Tracheal epithelial cell (primary cell): Measurements from ENCODE around the gene RIN1. TPM values are rescaled to one million over a fixed set of nuclear protein-coding genes. Genes with fewer than 3 reads are reported as not detected.

ENCODE experiments used
- total RNA-seq: library from RNA; depleted of rRNA; stranded (reverse); fragments of >200 nt; gene quantifications from 2 replicates; pipeline ENCODE4 v1.2.1, GENCODE V29; 2014

RIN1 gene
- total RNA-seq = 33.3 and 64.2 TPM in 2 replicates

DNA sequence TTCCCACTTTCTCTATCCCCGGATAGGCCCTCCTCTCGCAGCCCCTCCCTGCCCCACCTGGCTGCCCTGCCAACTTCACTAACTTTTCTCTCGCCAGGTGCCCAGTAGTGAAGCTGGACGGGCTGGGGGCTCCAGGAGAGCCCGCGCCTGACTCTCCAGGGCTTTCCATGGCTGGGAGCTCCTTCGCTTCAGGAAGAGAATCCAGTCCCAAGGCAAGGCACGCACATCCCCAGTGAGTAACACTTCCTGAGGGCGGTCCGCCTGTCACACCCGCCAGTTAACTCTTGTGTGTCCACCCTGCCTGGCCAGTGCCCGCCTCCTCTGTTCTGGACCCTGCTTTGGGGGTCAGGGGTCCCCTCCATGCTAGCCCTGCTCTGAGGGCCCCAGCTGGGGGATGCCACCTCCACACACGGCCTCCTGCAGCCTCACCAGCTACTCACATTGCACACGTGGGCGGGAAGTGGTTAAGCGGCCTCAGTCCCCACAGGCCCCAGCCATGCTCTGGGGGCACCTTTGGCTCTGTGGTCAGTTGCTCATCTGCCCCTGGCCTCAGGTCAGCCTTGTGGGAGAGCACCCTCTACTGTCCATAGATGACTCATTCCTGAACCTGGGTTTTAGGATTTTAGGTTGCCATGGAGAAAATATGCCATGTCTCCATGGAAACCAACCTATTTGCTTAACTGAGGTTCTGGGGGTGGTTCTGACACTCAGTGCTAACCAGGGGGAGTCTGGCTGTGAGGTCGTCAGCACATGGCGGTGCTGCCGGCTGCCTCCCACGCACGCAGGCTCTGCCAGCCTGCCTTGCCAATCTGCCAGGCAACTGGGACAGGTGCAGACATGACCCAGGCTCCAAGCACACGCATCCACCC, at the start of gene RIN1:
TSS of gene RIN1 (minus strand) at position 201 of the 869 bp plus-strand sequence. CDS start at position 169, 32 bp downstream.

GRCh38 chr11:66371627-66372415, 35.6 kb upstream of the RIN1 start, which contains the start of gene SLC29A2:
Gene SLC29A2, minus strand, starts transcription at chr11:66371760. Its CDS starts 169 bp downstream, at chr11:66371591.

GRCh38 chr11:66347425-66348276, 11.4 kb upstream of the RIN1 start, which contains the start of gene B4GAT1:
Gene B4GAT1, minus strand, starts transcription at chr11:66347629. Its CDS starts 84 bp downstream, at chr11:66347545.

DNA sequence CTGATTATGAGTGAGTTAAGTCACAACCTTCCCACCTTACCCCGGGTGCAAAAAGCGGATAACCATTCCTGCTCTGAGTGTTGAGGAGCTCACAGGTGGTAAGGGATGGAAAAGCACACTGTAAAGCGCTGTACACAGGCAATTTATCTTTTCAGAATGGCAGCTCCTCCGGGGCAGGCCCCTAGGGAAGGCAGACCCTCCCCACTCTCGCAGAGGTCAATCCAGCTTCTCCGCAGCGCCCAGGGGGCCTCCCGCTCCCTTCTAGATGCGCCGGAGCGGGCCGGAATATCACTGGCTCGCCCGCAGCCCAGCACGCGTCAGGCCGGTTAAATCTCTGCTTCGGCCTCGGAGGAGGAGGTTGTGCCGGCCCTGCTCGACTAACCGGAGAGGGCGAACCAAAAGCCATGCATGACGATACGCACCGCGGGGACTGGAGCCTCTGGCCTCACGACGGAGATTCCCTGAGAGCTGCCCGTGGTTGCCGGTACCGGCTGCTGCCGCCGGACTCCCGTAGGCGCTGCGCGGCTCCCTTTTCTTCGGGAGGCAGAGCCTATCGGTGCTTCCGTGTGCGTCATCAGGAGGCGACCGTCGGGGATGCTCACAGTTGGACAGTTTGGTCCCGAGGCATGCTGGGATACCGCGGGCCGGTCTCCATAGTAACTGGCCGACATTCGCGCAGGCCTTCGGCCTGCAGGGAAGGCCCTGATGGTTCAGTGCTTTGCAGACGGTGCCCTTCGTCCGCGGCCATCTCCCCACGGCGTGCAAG, 8.5 kb upstream of the RIN1 start, which contains the start of gene BRMS1:
TSS of gene BRMS1 (minus strand) at position 555 of the 766 bp plus-strand sequence. CDS start 2,870 bp downstream, outside the sequence.

GRCh38 chr11:66316849-66317251, 19.4 kb downstream of the RIN1 start, which contains the start of gene CD248:
Gene CD248, minus strand, starts transcription at chr11:66317044. Its CDS starts 17 bp downstream, at chr11:66317027.

DNA sequence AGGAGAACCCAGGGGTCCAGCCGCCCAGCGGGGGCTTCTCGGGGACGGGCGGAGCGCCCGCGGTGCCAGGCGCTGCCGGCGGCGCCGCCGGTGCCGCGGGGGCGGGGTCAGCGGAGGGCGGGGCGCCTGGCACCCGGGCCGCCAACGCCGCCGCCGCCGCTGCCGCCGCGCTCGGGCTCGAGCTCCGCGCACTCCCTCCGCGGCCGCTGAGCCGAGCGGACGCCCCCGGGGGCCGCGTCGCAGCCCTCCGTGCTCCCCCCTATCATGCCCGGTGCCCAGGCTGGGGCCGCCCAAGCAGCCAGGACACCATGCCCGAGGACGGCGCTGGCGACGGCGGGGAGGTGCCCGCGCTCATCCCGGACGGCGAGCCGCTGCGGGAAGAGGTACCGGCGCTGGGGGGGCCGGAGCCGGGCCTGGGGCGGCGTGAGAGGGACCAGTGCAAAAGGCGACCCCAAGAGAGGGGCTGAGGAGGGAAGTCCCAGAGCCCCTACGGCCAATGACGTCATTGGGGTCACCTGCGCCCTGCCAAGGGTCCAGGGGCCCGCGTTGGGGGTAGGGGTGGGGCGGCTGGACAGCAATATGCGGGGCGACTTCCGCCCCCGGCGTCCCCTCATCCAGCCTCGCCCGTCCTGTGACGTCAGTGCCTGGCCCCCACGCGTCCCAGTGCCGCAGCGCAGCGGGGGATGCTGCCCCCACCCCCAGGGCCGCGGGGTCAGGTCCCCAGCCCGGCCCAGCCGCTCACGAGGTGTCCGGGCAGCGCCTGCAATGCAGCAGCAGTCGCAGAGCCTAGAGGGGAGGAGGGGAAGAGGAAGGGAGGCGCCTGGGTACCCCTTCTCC, 44.3 kb downstream of the RIN1 start, which contains the start of gene TMEM151A:
TSS of gene TMEM151A (plus strand) at position 189 of the 837 bp plus-strand sequence. CDS start at position 309, 120 bp downstream.

DNA sequence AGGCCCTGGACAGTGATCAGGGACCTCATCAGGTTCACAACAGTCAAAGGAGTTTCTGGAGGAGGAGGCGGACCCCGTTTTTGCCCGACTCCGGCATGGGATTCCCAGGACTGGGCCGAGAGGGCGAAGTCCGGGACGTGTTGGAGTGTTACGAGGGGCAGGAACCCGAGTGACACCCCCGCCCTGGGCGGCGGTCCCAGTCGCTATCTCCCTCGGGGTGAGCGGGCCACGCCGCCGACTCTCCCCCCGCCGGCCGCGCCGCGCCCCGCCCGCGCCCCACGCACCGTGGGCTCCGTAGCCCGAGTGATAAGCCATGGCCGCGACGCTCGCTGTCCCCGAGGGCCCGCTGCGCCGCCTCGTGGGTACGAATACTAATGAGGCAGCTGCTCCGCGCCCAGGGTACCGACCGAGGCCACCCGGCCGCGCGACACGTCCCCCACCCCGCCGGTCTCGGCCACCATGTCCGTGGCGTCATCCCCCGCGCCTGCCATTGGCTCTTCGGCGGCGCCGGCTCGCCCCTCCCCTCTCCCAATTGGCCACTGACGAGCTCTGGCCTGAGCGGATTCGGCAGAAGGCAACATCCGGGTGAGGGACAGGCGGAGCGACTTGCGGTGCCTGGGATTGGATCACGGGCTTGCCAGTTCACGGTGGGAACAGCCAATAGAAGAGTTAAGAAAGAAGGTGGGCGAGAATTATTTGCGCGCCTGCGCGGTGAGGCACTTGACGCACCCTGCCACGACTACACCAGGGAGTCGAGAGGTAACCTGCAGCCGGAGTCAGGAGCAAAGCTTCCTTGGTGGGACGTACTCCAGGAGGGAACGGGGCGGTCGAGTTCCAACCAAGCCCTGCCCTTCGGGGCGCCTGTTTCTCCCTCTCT, 47.3 kb downstream of the RIN1 start, which contains the start of gene YIF1A:
TSS of gene YIF1A (minus strand) at position 473 of the 877 bp plus-strand sequence. CDS start at position 315, 158 bp downstream.

Other genes with a start within 250 kb of the RIN1 start
- gene KLC2, start 78.7 kb downstream of the RIN1 start, total RNA-seq = 18.5 and 21.2 TPM in 2 replicates
- 59.3 and 68.8 TPM in 2 replicates for gene RAB1B, start 67.8 kb downstream of the RIN1 start, total RNA-seq
- gene CNIH2, start 58.3 kb downstream of the RIN1 start, total RNA-seq = not detected in 2 replicates
- 189 and 200 TPM in 2 replicates for gene YIF1A, start 47.3 kb downstream of the RIN1 start, total RNA-seq
- not detected in 2 replicates for gene TMEM151A, start 44.5 kb downstream of the RIN1 start, total RNA-seq
- gene CD248, start 19.4 kb downstream of the RIN1 start, total RNA-seq = 0.24 TPM in 1 of 2 replicates, not detected in the other
- gene BRMS1, start 8.7 kb upstream of the RIN1 start, total RNA-seq = 69.1 and 82.4 TPM in 2 replicates
- gene B4GAT1, start 11.2 kb upstream of the RIN1 start, total RNA-seq = 11.6 and 35.0 TPM in 2 replicates
- gene SLC29A2, start 35.3 kb upstream of the RIN1 start, total RNA-seq = 2.2 and 3.2 TPM in 2 replicates
- gene NPAS4, start 84.6 kb upstream of the RIN1 start, total RNA-seq = not detected in 2 replicates
- 34.9 and 53.7 TPM in 2 replicates for gene MRPL11, start 102.4 kb upstream of the RIN1 start, total RNA-seq
- gene PELI3, start 130.5 kb upstream of the RIN1 start, total RNA-seq = 16.1 and 17.7 TPM in 2 replicates
- gene DPP3, start 144.0 kb upstream of the RIN1 start, total RNA-seq = 54.4 and 85.1 TPM in 2 replicates
- gene BBS1, start 174.2 kb upstream of the RIN1 start, total RNA-seq = 13.0 and 16.4 TPM in 2 replicates
- 17.7 and 22.9 TPM in 2 replicates for gene ZDHHC24, start 209.6 kb upstream of the RIN1 start, total RNA-seq
- not detected in 2 replicates for gene ACTN3, start 210.5 kb upstream of the RIN1 start, total RNA-seq
- gene CTSF, start 232.2 kb upstream of the RIN1 start, total RNA-seq = 3.2 and 15.9 TPM in 2 replicates